ENCODE results near the gene CD160.
"Not testable (repeated sequence)": the region's sequence is repeated elsewhere in the genome, so short reads cannot be mapped to it uniquely, and the experiment has no call there.

Gene CD160

GRCh38 chr1:145765585-145766360 lies 46.5 kb downstream of the CD160 start:
- TF ChIP-seq ISL1 (CRISPR knock-in tag; IDR thresholded peaks at IDR 0.05) = peak; percentile 96
- peak; percentile 37; the same call in 2 of the 3 replicates for ATAC-seq

- not testable (repeated sequence) for ATAC-seq
Observed at GRCh38 chr1:145766926-145767325, 47.6 kb downstream of the CD160 start.

GRCh38 chr1:145768004-145768403 lies 48.7 kb downstream of the CD160 start:
- ATAC-seq = not testable (repeated sequence)

- TF ChIP-seq GLIS3 (CRISPR knock-in tag; IDR thresholded peaks at IDR 0.05) (no peak), CREB5 (CRISPR knock-in tag; IDR thresholded peaks at IDR 0.05; ENCODE audit: low read depth) (no peak), ZFP30 (CRISPR knock-in tag; IDR thresholded peaks at IDR 0.05) (no peak), TCF4 (CRISPR knock-in tag; IDR thresholded peaks at IDR 0.05; ENCODE audit: borderline replicate concordance) (no peak), ZC3H10 (CRISPR knock-in tag; IDR thresholded peaks at IDR 0.05) (no peak)
- ATAC-seq = no peak
Observed at GRCh38 chr1:145771056-145771455, 51.8 kb downstream of the CD160 start.

GRCh38 chr1:145773423-145773822 lies 54.1 kb downstream of the CD160 start:
- no peak for ATAC-seq
- TF ChIP-seq ISL1 (CRISPR knock-in tag; IDR thresholded peaks at IDR 0.05) (no peak), ESRRG (CRISPR knock-in tag; IDR thresholded peaks at IDR 0.05) (no peak), ZNF565 (CRISPR knock-in tag; conservative IDR thresholded peaks at IDR 0.05; ENCODE audit: low read depth) (no peak), CSRNP3 (CRISPR knock-in tag; IDR thresholded peaks at IDR 0.05) (no peak), PPARA (CRISPR knock-in tag; IDR thresholded peaks at IDR 0.05; ENCODE audit: borderline replicate concordance) (no peak)

- no peak for ATAC-seq
- TF ChIP-seq POU6F1 (CRISPR knock-in tag; IDR thresholded peaks at IDR 0.05; ENCODE audit: borderline replicate concordance, low read depth) (no peak), OSR1 (CRISPR knock-in tag; IDR thresholded peaks at IDR 0.05) (no peak), ARNTL (CRISPR knock-in tag; IDR thresholded peaks at IDR 0.05; ENCODE audit: borderline replicate concordance, low read depth) (no peak), PATZ1 (CRISPR knock-in tag; IDR thresholded peaks at IDR 0.05; ENCODE audit: borderline replicate concordance) (no peak), SNAI2 (CRISPR knock-in tag; IDR thresholded peaks at IDR 0.05) (no peak)
Observed at GRCh38 chr1:145777357-145778145, 58.3 kb downstream of the CD160 start.

- ATAC-seq = no peak
- TF ChIP-seq ARNTL (CRISPR knock-in tag; IDR thresholded peaks at IDR 0.05; ENCODE audit: borderline replicate concordance, low read depth) = no peak
Observed at GRCh38 chr1:145778146-145778540, 58.8 kb downstream of the CD160 start.

All from SK-N-SH treated with all-trans-retinoic acid at 6 μM for 48 hours (cell line).